Fibroblast of lung (primary cell): ENCODE results near the gene CROT. TPM values are rescaled to one million over a fixed set of nuclear protein-coding genes. Genes with fewer than 3 reads are reported as not detected.

Experiments
- DNase-seq, 2 donors: peaks; one replicate each; pipeline versions ENCODE4 v3.0.0 to v3.0.0-alpha.2; 2010; ENCODE audit warnings: low read depth in 2 of 2
- H2AFZ ChIP-seq: 2 replicates; pipeline ENCODE4 v1.5.1; 2012; ENCODE audit warnings: low read length, control low read depth, inconsistent platforms
- H3K27ac ChIP-seq: 2 replicates; pipeline ENCODE4 v1.5.1; 2011; ENCODE audit warnings: low read length, control low read depth; ENCODE audit not compliant: insufficient read depth
- H3K27me3 ChIP-seq: 2 replicates; pipeline ENCODE4 v1.5.1; 2011; ENCODE audit warnings: mild to moderate bottlenecking, low read length; ENCODE audit not compliant: control insufficient read depth, insufficient read depth
- H3K36me3 ChIP-seq: 2 replicates; pipeline ENCODE4 v1.5.1; 2011; ENCODE audit warnings: low read length; ENCODE audit not compliant: control insufficient read depth, insufficient read depth
- H3K4me1 ChIP-seq: 2 replicates; pipeline ENCODE4 v1.5.1; 2011; ENCODE audit warnings: low read length; ENCODE audit not compliant: control insufficient read depth, insufficient read depth; ENCODE audit errors: extremely low read depth
- H3K4me2 ChIP-seq: 2 replicates; pipeline ENCODE4 v1.5.1; 2011; ENCODE audit warnings: low read length, control low read depth; ENCODE audit not compliant: insufficient read depth; ENCODE audit errors: extremely low read depth
- H3K4me3 ChIP-seq, 4 experiments: fragments of 200-600 bp in 1 of 4; sonication (generic) in 1 of 4; replicated peaks in 1 of 4; 2 replicates each; pipeline ENCODE4 v1.5.1; 2011 to 2016; ENCODE audit warnings: low read length in 4 of 4, low read depth in 3 of 4, mild to moderate bottlenecking in 3 of 4, control low read depth in 2 of 4, inconsistent platforms in 1 of 4, mixed read lengths in 1 of 4; ENCODE audit not compliant: insufficient read depth in 1 of 4; ENCODE audit errors: control extremely low read depth in 1 of 4
- H3K79me2 ChIP-seq: 2 replicates; pipeline ENCODE4 v1.5.1; 2012; ENCODE audit warnings: mild to moderate bottlenecking, low read length, inconsistent platforms; ENCODE audit not compliant: control insufficient read depth, insufficient read depth
- H3K9ac ChIP-seq: 2 replicates; pipeline ENCODE4 v1.5.1; 2011; ENCODE audit warnings: mild to moderate bottlenecking, low read length, control low read depth; ENCODE audit not compliant: insufficient read depth
- H3K9me3 ChIP-seq: 2 replicates; pipeline ENCODE4 v1.5.1; 2012; ENCODE audit warnings: low read depth, low read length; ENCODE audit not compliant: control insufficient read depth, insufficient read depth
- H4K20me1 ChIP-seq: 2 replicates; pipeline ENCODE4 v1.5.1; 2011; ENCODE audit warnings: low read length; ENCODE audit not compliant: control insufficient read depth, insufficient read depth; ENCODE audit errors: extremely low read depth
- CTCF ChIP-seq, 2 donors: IDR thresholded peaks in 1 of 2; conservative IDR thresholded peaks in 1 of 2; 1 replicate in 1 of 2; 2 replicates in 1 of 2; pipeline ENCODE4 v1.5.1; 2011 to 2012; ENCODE audit warnings: low read length in 2 of 2, control low read depth in 1 of 2, inconsistent platforms in 1 of 2, low read depth in 1 of 2, mild to moderate bottlenecking in 1 of 2
- EZH2 ChIP-seq: IDR thresholded peaks from 2 replicates; pipeline ENCODE4 v1.5.1; 2012; ENCODE audit warnings: low read length, control low read depth, mild to moderate bottlenecking; ENCODE audit errors: missing control alignments
- polyA plus RNA-seq, 2 donors: library from polyadenylated mRNA; depleted of rRNA in 1 of 2; stranded (reverse) in 1 of 2; unstranded in 1 of 2; fragments of >200 nt; gene quantifications; 2 replicates each; pipeline ENCODE4 v1.2.1, GENCODE V29; 2011 to 2012; ENCODE audit warnings: missing spikeins in 1 of 2
- total RNA-seq: library from RNA; depleted of rRNA; stranded (reverse); fragments of >200 nt; gene quantifications from 2 replicates; pipeline ENCODE4 v1.2.1, GENCODE V29; 2014

CROT gene
- total and polyA plus RNA-seq, 2 donors (not counting 1 experiment from before 2014, with no cell fraction given), result 13.1 to 23.0 TPM

GRCh38 chr7:87310790-87311419 is 34.6 kb upstream of the CROT start:
- H3K79me2 ChIP-seq, result no peaks in the 10 kb centered on the region
- no peaks in the 10 kb centered on the region for H3K4me1 ChIP-seq
- H3K27me3 ChIP-seq, result no peaks in the 10 kb centered on the region
- no peak overlapping the region for H3K4me3 ChIP-seq
- H3K9ac ChIP-seq, result no peak overlapping the region
- H3K36me3 ChIP-seq, result no peaks in the 10 kb centered on the region
- H2AFZ ChIP-seq, result no peak overlapping the region
- H4K20me1 ChIP-seq, result no peaks in the 10 kb centered on the region
- H3K9me3 ChIP-seq, result no peaks in the 10 kb centered on the region
- H3K4me2 ChIP-seq, result no peak overlapping the region
- no peak overlapping the region for H3K27ac ChIP-seq
- no peak for TF ChIP-seq CTCF (conservative IDR thresholded peaks at IDR 0.05 in 1 of 2, IDR thresholded peaks at IDR 0.05 in 1 of 2; ENCODE audit: low read depth in 1 of 2, low read length in 2 of 2)
- TF ChIP-seq EZH2, result no peak
- DNase-seq, result peak in 1 of 2 donors; percentile 41

GRCh38 chr7:87312215-87312865 is 33.1 kb upstream of the CROT start:
- Histone ChIP-seq H3K9me3 (no peaks in the 10 kb centered on the region), H3K9ac (no peak overlapping the region), H3K79me2 (no peaks in the 10 kb centered on the region), H4K20me1 (no peaks in the 10 kb centered on the region), H3K36me3 (no peaks in the 10 kb centered on the region), H3K27me3 (no peaks in the 10 kb centered on the region), H2AFZ (no peak overlapping the region), H3K4me1 (peaks cover 3% of the 10 kb centered on the region), H3K4me2 (no peak overlapping the region), H3K27ac (no peak overlapping the region), H3K4me3 (no peak overlapping the region)
- TF ChIP-seq EZH2, result no peak
- TF ChIP-seq CTCF (conservative IDR thresholded peaks at IDR 0.05 in 1 of 2, IDR thresholded peaks at IDR 0.05 in 1 of 2; ENCODE audit: low read depth in 1 of 2, low read length in 2 of 2), result peak; percentile 100
- peak; percentile 53 to 77 for DNase-seq

GRCh38 chr7:87316097-87316700 is 29.3 kb upstream of the CROT start:
- Histone ChIP-seq H3K4me3 (no peak overlapping the region), H4K20me1 (no peaks in the 10 kb centered on the region), H3K9ac (no peak overlapping the region), H3K4me1 (peaks cover 11% of the 10 kb centered on the region), H3K9me3 (no peaks in the 10 kb centered on the region), H3K27me3 (no peaks in the 10 kb centered on the region), H3K27ac (no peak overlapping the region), H2AFZ (no peak overlapping the region), H3K36me3 (no peaks in the 10 kb centered on the region), H3K79me2 (no peaks in the 10 kb centered on the region), H3K4me2 (peak overlapping the region; percentile 11)
- DNase-seq, result no peak
- TF ChIP-seq EZH2 (no peak), CTCF (conservative IDR thresholded peaks at IDR 0.05 in 1 of 2, IDR thresholded peaks at IDR 0.05 in 1 of 2; ENCODE audit: low read depth in 1 of 2, low read length in 2 of 2) (no peak)
